NCI-H2171 (cell line): ENCODE data around the gene ZFP36L2.

Experiments
- DNase-seq: peaks from one replicate; lab custom pipeline; 2025; lab: John Stamatoyannopoulos, UW

ZFP36L2 gene

GRCh38 chr2:43248621-43249020, 22.2 kb upstream of the ZFP36L2 start:
- DNase-seq, result no peak

DNA sequence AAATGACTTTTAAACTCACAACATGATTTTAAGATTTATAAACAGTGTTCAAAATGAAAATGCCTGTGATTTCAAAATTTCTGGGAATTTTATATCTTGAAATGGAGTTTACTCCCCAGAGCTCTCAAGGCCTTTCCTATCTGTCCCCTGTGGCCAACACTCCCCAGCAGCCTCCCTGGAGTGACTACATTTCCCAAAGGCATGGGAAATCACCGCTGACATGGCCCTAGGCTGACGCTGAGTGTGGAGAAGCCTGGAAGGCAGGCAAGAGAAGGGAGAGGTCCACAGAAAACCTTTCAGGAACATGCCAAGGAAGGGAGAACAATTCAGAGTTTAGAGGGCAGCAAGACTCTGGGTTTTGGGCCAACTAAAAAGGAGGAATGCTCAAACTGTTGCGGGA, 20.2 kb upstream of the ZFP36L2 start:
- no peak for DNase-seq

DNA sequence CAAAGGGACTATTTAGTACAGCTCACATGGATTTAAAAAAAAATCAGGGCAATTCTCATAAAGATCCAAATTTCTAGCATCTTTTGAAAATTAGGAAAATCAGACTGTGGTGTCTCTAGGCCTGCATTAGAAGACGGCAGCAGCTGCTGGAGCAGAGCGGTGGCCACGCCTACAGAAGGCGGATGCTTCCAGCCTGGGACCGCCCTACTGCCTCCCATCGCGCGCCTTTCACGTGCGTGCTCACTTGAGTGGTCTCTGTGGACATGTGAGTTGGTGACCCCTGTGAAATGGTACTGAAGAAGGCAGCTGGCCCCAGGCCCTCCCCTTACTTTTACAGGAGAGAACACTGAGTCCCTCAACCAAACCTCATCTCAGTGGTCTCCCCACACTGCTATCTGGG, 15.2 kb upstream of the ZFP36L2 start:
- no peak for DNase-seq

DNA sequence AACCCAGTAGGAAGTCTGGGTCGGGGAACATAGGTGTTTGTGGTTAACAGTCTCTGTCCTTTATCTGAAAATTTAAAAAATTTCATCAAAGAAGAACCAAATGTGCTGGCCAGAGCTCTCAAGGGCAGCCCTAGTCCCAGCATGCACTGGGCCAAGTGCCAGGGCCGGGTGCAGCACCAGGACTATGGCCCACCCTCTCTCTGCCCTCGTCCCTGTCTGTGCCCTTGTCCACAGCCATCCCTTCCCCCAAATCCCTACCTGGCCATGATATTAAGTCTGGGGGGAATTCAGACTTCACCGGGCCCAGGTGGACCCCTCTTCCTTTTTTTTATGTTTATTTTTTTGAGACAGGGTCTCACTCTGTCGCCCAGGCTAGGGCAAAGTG, 14.4 kb upstream of the ZFP36L2 start:
- DNase-seq, result no peak

DNA sequence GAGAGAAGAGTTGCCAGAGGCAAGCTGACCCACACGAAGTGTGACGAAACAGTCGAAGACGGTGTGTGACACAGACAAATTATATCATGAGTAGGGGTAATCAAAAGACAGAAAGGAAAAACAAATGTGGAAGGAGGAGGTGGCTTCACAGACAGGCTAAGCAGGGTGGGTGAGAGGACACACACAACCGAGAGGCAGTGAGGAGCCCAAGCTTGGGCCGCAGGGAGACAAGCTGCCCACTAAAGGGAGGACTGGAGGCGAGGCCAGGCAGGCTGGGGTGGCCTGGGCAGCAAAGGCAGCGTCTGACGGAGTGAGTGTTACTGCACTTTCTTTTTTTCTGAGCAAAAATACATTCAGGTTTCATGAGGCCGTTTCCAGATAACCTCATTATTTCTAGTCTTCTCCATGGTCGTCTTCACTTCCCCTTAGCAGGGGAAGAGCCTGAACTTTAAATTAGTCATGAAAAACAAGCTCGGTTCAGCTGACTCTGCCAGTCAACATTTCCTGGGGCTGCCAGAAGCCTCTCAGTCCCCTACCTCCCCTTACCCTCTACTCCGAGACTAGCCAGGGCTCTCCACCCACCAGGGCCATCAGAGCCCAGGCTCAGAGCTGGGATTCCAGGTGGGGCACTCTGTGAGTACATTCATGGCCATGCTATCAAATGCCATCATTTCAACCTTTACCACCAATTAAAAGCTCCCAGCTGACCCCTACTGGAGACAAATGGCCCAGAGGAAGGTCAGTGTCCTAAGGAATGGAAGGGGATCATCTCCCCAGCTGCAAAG, 13.8 kb upstream of the ZFP36L2 start:
- DNase-seq, result no peak

DNA sequence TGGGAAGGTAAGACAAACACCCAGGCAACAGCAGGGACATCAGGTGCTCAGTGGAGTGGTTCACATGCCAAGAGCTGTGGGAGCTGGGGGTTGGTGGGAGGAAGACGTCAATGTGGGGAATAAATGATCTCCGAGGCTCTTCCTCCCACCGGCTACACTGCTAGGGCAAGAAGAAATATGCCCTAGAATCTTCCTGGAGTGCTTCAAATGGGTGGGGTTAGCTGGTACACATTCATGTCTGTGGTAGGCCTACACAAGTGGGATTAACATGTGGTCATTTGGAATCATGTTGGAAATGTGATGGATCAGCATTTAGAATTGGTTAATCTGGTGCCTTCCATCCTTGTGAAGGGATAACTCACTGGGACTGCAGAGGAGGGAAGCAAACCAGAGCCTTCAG, 12.4 kb upstream of the ZFP36L2 start:
- DNase-seq, result no peak

GRCh38 chr2:43238176-43238575, 11.8 kb upstream of the ZFP36L2 start:
- DNase-seq, result no peak

- DNase-seq, result no peak
These were observed 7.1 kb upstream of the ZFP36L2 start for GRCh38 chr2:43233218-43234212.

DNA sequence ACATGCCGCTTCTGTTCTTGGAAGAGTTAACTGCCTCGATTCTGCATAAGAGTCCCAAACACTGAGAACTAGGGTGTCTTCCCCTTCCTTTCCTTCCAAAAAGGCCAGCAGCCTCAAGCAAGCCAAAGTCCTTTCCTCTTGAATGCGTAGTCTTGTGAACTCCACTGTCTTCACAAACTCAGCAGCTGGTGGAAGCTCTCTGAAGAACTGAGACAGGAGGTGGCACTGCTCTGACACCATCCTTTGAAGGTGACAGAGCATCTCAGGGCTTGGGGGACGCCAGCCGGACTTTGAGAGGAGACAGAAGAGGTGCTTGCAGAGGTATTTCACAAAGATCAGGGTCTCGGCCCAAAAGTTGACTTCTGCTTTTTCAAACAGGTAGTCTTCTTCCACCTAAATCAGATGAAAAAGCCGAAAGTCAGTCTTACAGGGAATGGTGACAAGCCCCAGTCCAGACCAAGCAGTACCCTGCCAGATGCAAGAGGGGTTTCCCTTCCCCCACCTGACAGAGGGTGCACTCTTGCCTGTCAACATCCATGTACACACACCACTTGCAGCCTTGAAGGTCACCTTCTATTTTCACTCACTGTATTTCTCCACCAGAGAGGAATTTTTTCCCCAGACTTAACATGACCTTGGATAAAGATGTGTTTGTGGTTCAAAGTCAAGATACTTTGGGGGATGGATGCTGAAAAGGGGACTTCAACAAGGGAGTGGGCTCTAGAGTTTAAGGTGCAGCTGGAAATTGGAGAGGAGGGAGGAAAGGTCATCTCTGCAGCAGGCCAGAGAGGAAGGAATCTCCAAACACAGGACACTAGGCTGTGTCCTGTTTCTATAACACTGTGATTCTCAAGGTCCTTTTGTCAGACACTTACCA, 4.8 kb upstream of the ZFP36L2 start:
- no peak for DNase-seq

- DNase-seq, result no peak
These were observed 4.0 kb upstream of the ZFP36L2 start for GRCh38 chr2:43230351-43230885.

- DNase-seq, result no peak
These were observed 2.6 kb upstream of the ZFP36L2 start for GRCh38 chr2:43228756-43229659.

DNA sequence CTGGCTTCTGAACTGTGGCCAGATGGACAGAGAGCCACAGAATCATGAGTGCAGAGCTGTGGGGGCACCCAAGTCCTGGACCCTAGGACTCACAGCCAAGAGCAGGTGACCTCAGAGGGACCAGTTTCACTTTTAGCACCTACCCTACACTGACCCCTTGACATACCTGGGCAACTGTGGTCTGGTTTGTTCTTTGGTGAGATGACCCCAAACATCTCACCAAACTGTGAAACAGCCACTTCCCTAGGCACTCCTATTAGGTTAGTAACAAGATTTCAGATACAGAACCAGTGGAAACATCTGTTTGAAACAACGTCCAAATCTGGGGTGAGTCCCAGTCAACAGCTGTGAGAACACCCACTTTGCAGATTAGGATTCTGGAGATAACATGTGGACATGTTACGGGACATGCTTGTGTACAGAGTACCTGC, 1.9 kb upstream of the ZFP36L2 start:
- DNase-seq, result no peak

DNA sequence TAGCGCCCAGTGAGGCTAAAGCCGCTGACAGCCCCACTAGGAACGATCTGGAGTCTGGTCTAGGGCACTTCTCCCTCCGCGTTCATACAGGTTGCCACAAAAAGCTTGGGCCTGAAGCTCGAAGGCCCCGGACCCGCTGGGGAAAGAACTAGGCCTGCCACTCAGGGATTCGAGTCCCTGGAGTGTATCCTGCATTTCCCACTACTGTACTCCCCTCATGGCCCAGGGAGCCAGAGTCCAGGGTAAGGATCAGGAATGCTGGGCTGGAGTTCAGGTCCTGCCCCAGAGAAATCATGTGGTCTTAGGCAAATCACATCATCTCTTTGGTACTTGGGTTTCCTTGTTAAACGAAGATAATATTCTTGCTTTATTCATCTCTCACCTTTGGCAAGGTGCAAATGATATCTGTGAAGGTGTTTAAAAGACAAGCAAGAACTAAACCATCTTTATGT, 1.4 kb upstream of the ZFP36L2 start:
- DNase-seq, result no peak

GRCh38 chr2:43226955-43227829, 786 bp upstream of the ZFP36L2 start:
- DNase-seq, result peak; percentile 68

DNA sequence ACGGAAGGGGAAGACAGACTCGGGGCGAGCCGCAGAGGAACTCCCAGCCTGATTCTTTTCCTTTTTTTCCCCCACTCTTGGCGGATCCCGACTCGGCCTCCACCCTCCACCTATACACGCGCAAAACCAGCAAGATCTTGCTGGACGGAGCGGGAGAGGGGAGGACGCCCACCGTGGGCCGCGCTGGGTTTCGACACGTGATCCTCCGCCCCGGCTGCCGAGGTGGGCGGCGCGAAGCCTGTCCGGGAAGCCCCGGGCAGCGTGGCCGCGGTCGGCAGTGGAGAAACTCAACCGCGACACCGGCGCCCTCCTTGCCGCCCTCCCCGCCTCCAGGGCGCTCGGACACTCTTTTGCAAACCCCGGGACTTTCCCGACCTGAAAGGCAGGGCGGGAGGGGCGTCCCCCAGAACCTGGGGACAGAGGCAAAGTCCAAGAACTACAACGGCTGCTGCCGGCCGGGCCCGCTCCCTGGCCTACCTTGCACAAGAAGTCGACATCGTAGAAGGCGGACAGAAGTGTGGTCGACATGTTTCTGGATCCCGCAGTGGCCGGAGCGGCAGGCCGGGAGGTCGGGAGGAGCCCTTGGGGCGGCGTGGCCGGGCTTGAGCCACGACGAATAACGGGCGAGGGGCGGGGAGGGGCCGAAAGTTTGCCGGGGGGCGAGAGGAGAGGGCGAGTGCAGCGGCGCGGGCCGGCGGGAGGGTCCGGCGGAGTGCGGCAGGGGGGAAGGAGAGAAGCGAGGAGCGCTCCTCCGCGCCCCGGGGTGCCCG, 433 bp downstream of the ZFP36L2 start:
- DNase-seq, result peak; percentile 13

DNA sequence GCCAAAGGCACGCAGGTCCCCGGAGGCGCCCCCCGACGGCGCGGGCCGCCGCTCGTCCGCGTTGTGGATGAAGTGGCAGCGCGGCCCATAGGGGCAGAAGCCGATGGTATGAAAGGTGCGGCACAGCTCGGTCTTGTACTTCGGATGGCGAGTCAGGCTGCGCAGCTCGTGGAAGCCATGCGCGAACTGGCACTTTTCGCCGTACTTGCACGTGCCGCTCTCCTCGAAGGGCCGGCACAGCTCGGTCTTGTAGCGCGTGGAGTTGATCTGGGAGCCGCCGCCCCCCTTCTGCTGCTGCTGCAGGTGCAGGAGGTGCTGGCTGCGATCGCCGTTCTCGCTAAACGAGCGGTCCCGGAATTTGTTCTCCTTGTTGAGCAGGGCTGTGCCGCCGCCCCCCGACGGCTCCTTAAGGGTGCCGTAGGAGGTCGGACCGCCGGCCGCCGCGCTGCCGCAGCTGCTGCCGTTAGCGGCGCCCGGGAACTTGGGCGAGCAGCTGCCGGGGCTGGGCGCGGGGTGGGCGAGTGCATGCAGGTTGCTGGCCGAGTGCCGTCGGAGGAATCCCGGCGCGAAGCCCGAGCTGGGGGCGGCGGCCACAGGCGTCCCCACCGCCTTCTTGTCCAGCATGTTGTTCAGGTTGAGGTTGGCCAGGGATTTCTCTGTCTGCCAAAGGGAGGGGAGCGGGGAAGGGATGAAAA, 1.2 kb downstream of the ZFP36L2 start:
- DNase-seq, result no peak

GRCh38 chr2:43224571-43225092, 1.8 kb downstream of the ZFP36L2 start:
- no peak for DNase-seq

DNA sequence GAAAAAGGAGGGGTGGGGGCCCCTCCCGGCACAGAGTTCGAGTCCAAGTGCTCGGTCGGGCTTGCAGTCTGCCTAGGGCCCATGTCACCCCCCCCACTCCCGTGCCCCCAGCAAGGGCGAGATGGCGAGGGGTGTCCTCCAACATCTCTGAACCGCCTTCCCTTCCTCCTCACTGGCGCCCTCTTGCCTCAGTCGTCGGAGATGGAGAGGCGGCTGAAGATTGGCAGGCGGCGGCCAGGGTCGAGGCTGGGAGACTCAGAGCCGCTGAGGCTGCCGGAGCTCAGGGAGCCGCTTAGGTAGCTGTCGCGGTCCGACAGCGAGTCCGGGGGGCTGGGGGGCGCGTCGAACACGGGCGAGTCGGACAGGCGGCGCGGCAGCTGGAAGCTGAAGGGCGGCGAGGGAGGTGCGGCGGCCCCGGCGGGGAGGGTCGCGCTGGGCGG, 2.3 kb downstream of the ZFP36L2 start:
- no peak for DNase-seq
